GM19035 (cell line): Measurements from ENCODE around the gene TMCO4.
"Not testable (repeated sequence)": the region's sequence is repeated elsewhere in the genome, so short reads cannot be mapped to it uniquely, and the experiment has no call there.

ENCODE experiments used
- ATAC-seq: cut with Tn5 transposase; IDR thresholded peaks from one replicate; pipeline ENCODE4 v1.9.1; 2021; ENCODE audit not compliant: unreplicated experiment

The TMCO4 gene

DNA sequence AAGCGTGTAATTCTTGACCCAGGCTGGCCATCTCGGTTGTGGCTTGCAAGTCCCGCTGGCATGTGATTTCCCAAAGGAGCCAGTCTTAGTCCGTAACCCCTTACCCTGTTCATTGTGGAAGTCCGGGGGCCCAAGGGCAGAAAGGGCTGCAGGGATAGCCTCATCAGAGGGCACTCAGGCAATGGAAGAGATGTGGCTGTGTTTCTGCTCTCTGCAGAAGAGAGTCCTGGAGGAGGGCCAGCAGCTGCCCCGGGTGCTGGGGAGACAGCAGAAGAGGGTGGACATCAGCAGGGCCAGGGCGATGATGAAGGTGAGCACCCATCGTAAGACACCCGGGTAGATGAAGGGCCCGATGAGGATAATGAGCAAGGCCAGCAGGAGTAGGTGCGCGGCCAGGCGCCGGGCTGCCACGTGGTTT, 14.5 kb upstream of the TMCO4 start:
- no peak for ATAC-seq

GRCh38 chr1:19813643-19813960, 13.9 kb upstream of the TMCO4 start:
- no peak for ATAC-seq

DNA sequence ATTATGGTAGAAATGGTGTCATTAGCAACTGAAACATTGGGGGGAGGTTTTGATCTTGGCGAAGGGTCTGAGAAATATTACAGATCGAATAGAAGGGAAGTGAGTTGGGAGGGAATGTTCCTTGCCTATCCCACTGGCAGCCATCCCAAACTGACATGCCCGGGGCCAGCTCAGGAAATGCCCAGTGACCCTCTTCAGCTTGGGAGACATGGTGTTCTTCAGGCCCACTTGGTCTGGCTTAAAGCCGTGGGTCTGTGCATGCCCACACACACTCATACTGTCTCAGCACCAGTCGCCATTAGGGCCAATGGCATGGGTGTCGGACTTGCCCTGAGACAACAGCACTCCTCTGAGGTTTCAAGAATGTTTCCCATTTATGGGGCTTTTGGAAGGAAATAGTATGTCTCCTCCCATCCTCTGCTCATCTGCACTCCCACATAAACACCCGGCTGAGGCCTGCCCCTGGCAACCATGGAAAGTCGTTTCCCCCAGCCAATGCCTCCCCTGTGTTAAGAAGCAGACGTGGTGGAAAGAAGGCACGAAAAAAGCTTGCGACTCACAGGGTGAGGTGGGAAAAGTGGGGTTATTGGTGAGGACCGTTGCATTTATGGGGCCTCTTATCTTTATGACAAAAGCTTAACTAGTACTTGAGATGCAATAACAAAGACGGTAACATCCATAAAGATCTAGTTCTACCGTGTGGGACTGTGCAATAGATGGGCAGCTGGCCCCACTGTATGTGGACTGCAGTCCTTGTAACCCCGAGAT, 13.3 kb upstream of the TMCO4 start:
- ATAC-seq: no peak

DNA sequence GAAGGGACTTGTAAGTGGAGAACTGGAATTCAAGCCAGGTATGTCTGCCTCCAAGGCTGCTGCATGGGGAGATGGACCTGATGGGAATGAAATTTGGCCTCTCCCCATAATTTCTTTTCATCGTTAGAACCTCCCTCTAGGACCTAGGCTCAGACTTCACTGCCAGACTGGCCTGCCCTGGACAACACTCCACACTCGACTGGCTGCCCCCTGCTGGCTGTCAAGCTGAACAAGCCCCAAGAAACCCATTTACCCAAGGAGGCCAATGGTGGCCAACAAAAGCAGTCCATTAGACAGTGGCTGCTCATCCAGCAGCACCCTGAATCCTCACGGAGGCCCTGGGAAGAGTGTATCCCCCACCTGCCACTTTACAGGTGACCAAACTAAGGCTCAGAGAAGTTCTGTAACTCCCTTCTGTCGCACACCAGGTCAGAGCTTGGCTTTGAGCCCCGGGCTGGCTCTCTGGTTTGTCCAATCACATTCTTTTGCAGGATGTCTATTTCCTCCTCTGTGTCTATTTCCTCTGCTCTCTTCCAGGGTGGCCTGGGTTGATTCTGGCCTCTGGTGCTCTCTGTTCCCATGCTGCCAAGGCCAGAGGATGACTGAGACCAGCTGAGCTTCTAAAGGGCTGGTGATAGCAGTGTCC, 11.6 kb upstream of the TMCO4 start:
- no peak for ATAC-seq

GRCh38 chr1:19809044-19809750, 9.5 kb upstream of the TMCO4 start:
- no peak for ATAC-seq

GRCh38 chr1:19808351-19808750, 8.6 kb upstream of the TMCO4 start:
- ATAC-seq: no peak

DNA sequence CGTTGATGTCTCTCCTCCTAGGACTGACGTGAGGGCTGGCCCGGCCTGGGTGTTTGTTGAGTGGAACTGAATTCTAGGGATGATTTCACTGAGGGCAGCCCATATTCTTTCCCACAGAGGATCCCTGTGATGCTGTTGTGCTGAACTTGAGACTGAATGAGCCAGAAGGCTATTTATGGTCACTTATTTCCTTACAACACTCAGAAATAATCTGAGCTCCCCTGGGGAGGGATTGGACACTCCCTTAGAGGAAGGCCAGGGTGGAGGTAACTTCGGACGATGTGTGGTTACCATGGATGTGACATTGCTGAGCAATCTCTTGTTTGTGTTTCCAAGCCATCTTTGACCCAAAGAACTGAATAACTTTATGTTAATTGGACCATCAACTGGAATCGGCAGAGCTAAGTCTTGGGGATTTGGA, 5.1 kb upstream of the TMCO4 start:
- no peak for ATAC-seq

DNA sequence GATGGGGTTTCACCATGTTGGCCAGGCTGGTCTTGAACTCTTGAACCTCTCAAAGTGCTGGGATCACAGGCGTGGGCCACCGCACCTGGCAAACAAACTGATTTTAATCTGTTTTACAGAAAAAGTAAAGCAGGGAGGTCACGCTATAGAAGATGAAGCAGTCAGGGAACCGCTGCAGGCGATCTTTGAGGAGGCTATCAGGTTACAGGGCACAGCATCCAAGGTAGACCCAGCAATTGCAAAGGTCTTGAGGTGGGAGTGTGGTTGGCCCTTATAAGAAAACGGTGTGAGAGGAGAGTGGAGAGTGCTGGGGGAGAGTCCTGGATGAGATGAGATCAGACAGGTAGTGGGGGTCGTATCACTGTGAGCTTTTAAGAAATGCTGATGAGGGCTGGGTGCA, 2.6 kb upstream of the TMCO4 start:
- no peak for ATAC-seq

GRCh38 chr1:19800076-19800804, 524 bp upstream of the TMCO4 start:
- peak; percentile 38 for ATAC-seq

DNA sequence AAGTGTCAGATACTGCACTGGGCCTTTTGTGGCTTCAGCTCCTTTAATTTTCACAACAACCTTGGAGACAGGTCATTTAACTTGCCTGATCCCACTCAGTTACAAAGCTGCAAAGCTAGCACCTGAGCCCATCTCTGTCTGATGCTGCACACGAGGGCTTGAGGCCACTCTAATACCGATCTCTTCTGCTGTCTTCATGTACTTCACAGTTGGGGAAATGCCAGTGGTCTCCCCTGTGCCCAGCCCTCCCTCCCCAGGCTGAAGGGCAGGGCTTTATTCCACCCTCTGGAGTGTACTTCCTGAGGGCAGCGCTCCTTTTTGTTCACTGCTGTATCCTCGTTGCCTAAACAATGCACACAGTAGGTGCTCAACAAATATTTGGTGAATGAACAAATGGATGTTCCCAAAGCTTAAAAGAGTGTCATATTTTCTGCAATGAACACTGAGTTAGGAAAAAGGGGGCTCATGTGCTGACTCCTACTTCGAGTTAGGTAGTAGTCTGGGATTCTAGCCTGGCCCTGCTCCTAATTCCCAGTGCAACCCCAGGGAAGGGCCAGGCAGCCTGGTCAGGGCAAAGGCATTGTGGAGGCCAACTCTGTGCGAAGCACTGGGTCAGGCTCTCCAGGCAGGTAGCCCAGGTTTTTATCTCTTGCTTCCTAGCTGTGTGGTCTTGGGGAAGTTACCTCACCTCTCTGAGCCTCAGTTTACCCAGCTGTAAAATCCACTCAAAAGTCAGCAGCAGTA, 1.1 kb downstream of the TMCO4 start:
- ATAC-seq: no peak

- ATAC-seq: no peak
These were observed 1.9 kb downstream of the TMCO4 start for GRCh38 chr1:19797827-19798226.

- ATAC-seq: no peak
These were observed 5.1 kb downstream of the TMCO4 start for GRCh38 chr1:19794583-19794982.

- no peak for ATAC-seq
These were observed 6.2 kb downstream of the TMCO4 start for GRCh38 chr1:19793360-19794046.

GRCh38 chr1:19792237-19793002, 7.3 kb downstream of the TMCO4 start:
- no peak for ATAC-seq

DNA sequence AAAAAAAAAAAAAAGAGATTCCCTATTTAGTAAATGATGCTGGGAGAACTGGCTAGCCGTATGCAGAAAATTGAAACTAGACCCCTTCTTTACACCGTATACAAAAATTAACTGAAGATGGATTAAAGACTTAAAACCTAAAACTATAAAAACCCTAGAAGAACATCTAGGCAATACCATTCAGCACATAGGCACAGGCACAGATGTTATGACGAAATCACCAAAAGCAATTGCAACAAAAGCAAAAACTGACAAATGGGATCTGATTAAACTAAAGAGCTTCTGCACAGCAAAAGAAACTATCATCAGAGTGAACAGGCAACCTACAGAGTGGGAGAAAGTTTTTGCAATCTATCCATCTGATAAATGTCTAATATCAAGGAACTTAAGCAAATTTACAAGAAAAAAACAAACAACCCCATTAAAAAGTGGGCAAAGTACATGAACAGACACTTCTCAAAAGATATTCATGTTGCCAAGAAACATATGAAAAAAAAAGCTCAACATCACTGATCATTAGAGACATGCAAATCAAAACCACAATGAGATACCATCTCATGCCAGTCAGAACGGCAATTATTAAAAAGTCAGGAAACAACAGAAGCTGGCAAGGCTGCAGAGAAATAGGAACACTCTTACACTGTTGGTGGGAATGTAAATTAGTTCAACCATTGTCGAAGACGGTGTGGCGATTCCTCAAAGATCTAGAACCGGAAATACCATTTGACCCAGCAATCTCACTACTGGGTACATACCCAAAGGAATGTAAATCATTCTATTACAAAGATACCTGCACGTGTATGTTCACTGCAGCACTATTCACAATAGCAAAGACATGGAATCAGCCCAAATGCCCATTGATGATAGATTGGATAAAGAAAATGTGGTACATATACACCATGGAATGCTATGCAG, 9.4 kb downstream of the TMCO4 start:
- not testable (repeated sequence) for ATAC-seq

DNA sequence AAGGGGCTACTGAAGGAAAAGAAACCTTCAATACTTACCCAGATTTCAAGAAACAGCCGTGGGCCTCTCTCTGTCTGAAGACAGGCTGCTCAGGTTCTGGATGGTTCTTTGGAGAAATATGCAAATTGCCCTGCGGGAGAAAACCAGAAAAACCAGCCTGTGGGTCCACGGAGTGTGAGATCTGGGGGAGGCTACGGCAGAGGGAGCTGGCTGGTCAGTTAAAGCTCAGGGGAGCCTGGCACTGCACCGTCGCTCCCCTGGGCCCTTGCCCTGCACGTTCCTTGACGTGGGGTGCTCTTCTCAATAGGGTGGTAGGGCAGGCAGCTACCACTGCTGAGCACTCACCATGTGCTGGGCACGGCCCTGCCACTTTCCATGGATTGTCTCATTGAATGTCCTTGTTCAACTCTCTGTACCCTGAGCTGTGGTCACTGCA, 12.7 kb downstream of the TMCO4 start:
- ATAC-seq: no peak

DNA sequence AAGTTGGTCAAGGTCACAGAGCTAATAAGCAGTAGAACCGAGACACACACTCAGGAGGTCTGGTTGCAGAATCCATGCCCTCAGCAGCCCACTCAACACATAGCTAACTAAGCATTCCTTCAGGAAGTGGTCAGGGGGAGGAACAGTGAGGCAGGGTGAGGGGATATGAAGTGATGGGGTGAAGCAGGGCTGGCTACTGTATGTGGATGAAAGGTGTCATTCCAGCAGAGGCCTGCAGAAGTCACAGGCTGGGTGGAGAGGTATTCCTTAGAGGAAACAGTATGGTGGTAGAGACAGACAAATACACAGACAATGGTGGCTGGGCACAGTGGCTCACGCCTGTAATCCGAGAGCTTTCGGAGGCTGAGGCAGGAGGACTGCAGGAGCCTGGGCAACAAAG, 14.1 kb downstream of the TMCO4 start:
- ATAC-seq: no peak

DNA sequence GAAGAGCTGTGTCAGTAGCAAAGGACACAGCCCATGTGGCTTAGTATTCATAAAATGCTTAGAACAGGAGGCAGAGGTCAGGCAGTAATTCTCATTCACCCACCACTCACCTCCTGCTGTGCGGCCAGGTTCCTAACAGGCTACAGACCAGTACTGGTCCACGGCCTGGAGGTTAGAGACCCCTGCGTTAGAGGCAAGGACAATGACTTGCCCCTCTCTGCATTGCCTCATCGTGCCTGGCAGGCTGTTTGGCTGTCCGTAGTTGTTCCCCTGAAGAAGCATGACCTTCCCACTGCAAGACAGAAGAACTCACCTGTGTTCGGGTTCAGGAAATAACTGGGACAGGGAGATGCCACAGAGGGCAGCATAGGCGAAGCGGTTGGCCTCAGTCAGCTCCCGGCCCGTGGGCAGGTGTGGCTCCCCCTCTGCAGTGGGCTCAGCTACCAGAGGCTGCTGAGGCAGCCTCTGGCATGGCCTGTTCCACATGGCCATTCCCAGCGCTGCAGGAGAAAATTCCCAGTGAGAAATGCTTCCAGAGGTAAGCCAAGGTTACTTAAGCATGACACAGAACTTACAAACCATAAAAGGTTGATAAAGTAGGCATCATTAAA, 19.3 kb downstream of the TMCO4 start:
- ATAC-seq: no peak
